AG08396 (cell line): ENCODE measurements around the gene PRR5.
"Not testable (repeated sequence)": the region's sequence is repeated elsewhere in the genome, so short reads cannot be mapped to it uniquely, and the experiment has no call there.

Experiments used
- DNase-seq: peaks from one replicate; pipeline ENCODE4 v3.0.0; 2012; ENCODE audit warnings: low spot score, mixed read lengths

Gene PRR5

GRCh38 chr22:44701824-44702478, at the start of gene PRR5:
TSS of gene PRR5 (plus strand) at chr22:44702204. CDS start at chr22:44702475, 271 bp downstream.
- DNase-seq = peak; percentile 95

- not testable (repeated sequence) for DNase-seq
Observed at GRCh38 chr22:44652866-44653265, 49.1 kb upstream of the PRR5 start.

- DNase-seq = peak; percentile 61
Observed at GRCh38 chr22:44658311-44658953, 43.6 kb upstream of the PRR5 start.

- peak; percentile 45 for DNase-seq
Observed at GRCh38 chr22:44659140-44659539, 42.9 kb upstream of the PRR5 start.

GRCh38 chr22:44660051-44660830, 41.8 kb upstream of the PRR5 start:
- DNase-seq = no peak

- no peak for DNase-seq
Observed at GRCh38 chr22:44661070-44661469, 40.9 kb upstream of the PRR5 start.

- DNase-seq = no peak
Observed at GRCh38 chr22:44661659-44662569, 40.1 kb upstream of the PRR5 start.

GRCh38 chr22:44663256-44663999, 38.6 kb upstream of the PRR5 start:
- no peak for DNase-seq

GRCh38 chr22:44664149-44664548, 37.9 kb upstream of the PRR5 start:
- DNase-seq = no peak

GRCh38 chr22:44665115-44665514, 36.9 kb upstream of the PRR5 start:
- no peak for DNase-seq

GRCh38 chr22:44666207-44666585, 35.8 kb upstream of the PRR5 start:
- no peak for DNase-seq

GRCh38 chr22:44667276-44667675, 34.7 kb upstream of the PRR5 start:
- DNase-seq = no peak

- DNase-seq = no peak
Observed at GRCh38 chr22:44667829-44668189, 34.2 kb upstream of the PRR5 start.

GRCh38 chr22:44668190-44668885, 33.7 kb upstream of the PRR5 start:
- DNase-seq = peak; percentile 70

- DNase-seq = no peak
Observed at GRCh38 chr22:44668886-44669521, 33.0 kb upstream of the PRR5 start.

- peak; percentile 62 for DNase-seq
Observed at GRCh38 chr22:44669561-44669976, 32.4 kb upstream of the PRR5 start.

GRCh38 chr22:44670220-44670988, 31.6 kb upstream of the PRR5 start:
- no peak for DNase-seq

GRCh38 chr22:44671742-44672141, 30.3 kb upstream of the PRR5 start:
- no peak for DNase-seq

GRCh38 chr22:44672632-44673031, 29.4 kb upstream of the PRR5 start:
- no peak for DNase-seq
